Vagina (tissue), 2 donors: ENCODE measurements around the gene PHF23. TPM values are rescaled to one million over a fixed set of nuclear protein-coding genes. Genes with fewer than 3 reads are reported as not detected.
A peak's percentile ranks its signal among the peaks of the same experiment; 100 is the strongest.

Experiments used
- DNase-seq, 2 donors: peaks; one replicate each; pipeline ENCODE4 v3.0.0-alpha.2; 2017; ENCODE audit errors: extremely low spot score in 2 of 2
- H3K27ac ChIP-seq: fragments of 200-600 bp; sonication (generic); one replicate; pipeline ENCODE4 v1.5.1; 2019
- H3K27me3 ChIP-seq: fragments of 200-600 bp; sonication (generic); one replicate; pipeline ENCODE4 v1.5.1; 2019
- H3K36me3 ChIP-seq, 2 donors: fragments of 200-600 bp; sonication (generic); one replicate each; pipeline ENCODE4 v1.5.1; 2017 to 2019
- H3K4me1 ChIP-seq: fragments of 200-600 bp; sonication (generic); one replicate; pipeline ENCODE4 v1.5.1; 2019
- H3K4me3 ChIP-seq, 2 donors: fragments of 200-600 bp; sonication (generic); 1 replicate in 1 of 2; 2 replicates in 1 of 2; pipeline ENCODE4 v1.5.1; 2016 to 2019
- H3K9me3 ChIP-seq: fragments of 200-600 bp; sonication (generic); one replicate; pipeline ENCODE4 v1.5.1; 2019
- POLR2A ChIP-seq, 2 donors: fragments of 450-650 bp; IDR thresholded peaks; one replicate each; pipeline ENCODE4 v1.6.1; 2017; ENCODE audit warnings: antibody characterized with exemption in 2 of 2, mild to moderate bottlenecking in 2 of 2, moderate library complexity in 2 of 2
- POLR2AphosphoS5 ChIP-seq, 2 donors: sonication (generic); formaldehyde crosslinking; IDR thresholded peaks; one replicate each; pipeline ENCODE4 v1.9.0; 2017; ENCODE audit warnings: antibody characterized with exemption in 2 of 2, mild to moderate bottlenecking in 2 of 2, low read depth in 1 of 2; ENCODE audit not compliant: insufficient read depth in 1 of 2
- intact Hi-C: fragments of 100-400 bp; cut with DNase I; formaldehyde crosslinking; loops from one replicate; pipeline ENCODE4 v1.15.1; 2023
- total RNA-seq: library from RNA; depleted of rRNA; stranded (reverse); fragments of >200 nt; gene quantifications from one replicate; pipeline ENCODE4 v1.2.3, GENCODE V29; 2016
- TF ChIP-seq, protein P1 (sequence below), 3 experiments: fragments of 450-650 bp in 2 of 3; fragments of 200-600 bp in 1 of 3; sonication (generic) in 1 of 3; IDR thresholded peaks; one replicate each; pipeline ENCODE4 v1.5.1; 2017 to 2019; ENCODE audit warnings: antibody characterized with exemption in 3 of 3, mild to moderate bottlenecking in 2 of 3, moderate library complexity in 2 of 3

The PHF23 gene
- total RNA-seq, 1 donor from 2014 or later = 24.8 TPM

DNA sequence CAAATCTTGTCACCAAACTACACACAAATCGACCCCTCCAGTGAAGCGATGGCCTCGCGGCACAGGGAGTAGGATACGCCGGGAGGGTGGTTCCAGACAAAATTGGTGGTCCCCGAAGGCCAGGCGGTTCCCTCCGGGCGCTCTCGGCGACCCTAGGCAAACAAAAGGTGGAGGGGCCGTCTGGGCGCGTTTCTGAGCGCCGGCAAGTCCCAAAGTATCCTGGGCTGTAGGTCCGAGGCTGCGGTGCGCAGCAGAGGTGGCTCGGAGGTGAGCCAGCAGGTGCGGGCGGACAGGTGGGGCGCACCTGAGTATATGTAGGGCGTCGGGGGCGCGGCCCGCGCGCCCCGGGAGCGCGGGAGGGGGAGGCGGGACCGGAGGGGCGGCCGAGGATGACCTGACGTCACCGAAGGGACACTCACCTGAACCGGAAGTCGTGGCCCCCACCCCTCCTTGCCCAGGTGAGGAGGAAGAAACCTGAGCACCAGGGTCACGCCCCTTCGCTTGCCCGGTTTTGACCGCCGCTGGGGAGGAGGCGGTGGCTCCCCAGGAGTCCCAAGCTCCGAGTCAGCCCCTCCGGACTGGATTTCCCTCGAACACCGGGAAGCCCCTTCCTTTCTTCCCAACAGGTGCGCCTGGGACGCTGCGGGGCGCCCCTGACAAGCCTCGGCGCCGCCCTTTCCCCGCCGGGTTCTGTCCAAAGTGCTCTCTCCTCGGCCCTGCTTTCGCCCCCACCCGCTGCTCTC is 23.1 kb upstream of the PHF23 start, which contains the start of gene CLDN7:
CLDN7 (minus strand) TSS at position 287 of the 743 bp plus-strand sequence. CDS start 435 bp downstream, outside the sequence.
- Histone ChIP-seq H3K27me3 (peaks cover 11% of the 10 kb centered on the region), H3K27ac (peak within 1 kb of the TSS; percentile 60), H3K36me3 (no peaks in the 10 kb centered on the region), H3K9me3 (no peaks in the 10 kb centered on the region), H3K4me1 (peaks cover 36% of the 10 kb centered on the region), H3K4me3 (peak within 1 kb of the TSS; percentile 44 to 58)
- intact Hi-C loops = loop anchor here (5.0 kb wide), 1 partner anchor 525 kb away; no protein-coding TSS in a partner anchor
- no peak for TF ChIP-seq POLR2A (IDR thresholded peaks at IDR 0.05)
- no peak for TF ChIP-seq POLR2AphosphoS5 (IDR thresholded peaks at IDR 0.05; ENCODE audit: insufficient read depth in 1 of 2, low read depth in 1 of 2)
- TF ChIP-seq, protein P1, sequence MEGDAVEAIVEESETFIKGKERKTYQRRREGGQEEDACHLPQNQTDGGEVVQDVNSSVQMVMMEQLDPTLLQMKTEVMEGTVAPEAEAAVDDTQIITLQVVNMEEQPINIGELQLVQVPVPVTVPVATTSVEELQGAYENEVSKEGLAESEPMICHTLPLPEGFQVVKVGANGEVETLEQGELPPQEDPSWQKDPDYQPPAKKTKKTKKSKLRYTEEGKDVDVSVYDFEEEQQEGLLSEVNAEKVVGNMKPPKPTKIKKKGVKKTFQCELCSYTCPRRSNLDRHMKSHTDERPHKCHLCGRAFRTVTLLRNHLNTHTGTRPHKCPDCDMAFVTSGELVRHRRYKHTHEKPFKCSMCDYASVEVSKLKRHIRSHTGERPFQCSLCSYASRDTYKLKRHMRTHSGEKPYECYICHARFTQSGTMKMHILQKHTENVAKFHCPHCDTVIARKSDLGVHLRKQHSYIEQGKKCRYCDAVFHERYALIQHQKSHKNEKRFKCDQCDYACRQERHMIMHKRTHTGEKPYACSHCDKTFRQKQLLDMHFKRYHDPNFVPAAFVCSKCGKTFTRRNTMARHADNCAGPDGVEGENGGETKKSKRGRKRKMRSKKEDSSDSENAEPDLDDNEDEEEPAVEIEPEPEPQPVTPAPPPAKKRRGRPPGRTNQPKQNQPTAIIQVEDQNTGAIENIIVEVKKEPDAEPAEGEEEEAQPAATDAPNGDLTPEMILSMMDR (IDR thresholded peaks at IDR 0.05) = no peak
- DNase-seq = no peak

DNA sequence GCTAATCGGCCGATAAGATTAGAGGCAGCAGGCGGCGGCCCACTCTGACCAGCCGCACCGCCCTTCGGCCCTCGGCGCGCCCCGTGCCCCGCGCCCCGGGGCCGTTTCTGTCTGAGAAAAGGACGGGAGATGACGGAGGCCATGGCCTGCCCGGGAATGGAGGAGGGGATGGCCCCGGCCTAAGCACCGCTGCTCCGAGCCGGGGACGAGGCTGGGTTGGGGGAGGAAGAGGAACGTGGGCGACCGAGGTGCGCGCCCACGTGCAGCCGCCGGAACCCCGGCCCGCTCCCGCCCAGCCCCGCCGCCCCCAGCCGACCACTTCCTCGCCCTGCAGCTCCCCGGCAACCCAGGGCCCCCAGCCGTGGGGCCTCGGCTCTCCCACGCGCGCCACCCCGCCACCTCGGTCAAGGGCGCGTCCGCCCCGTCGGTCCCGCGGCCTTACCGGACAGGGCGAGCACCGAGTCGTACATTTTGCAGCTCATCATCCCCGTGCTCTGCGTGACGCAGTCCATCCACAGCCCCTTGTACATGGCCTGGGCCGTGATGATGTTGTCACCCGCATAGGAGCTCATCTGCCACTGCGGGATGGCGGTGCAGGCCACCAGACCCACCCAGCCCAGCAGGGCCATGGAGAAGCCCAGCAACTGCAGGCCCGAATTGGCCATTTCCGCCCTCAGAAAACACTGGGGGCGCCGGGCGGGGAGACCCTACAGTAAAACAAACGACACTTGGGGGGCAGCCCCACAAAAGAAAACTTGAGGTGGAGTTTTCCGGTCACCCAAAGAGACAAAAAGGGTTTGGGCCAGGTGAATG is 22.3 kb upstream of the PHF23 start:
- H3K9me3 ChIP-seq = no peaks in the 10 kb centered on the region
- DNase-seq = no peak
- peak overlapping the region; percentile 44 to 58 for H3K4me3 ChIP-seq
- H3K36me3 ChIP-seq = no peaks in the 10 kb centered on the region
- H3K27ac ChIP-seq = peak overlapping the region; percentile 47
- TF ChIP-seq POLR2A (IDR thresholded peaks at IDR 0.05) (no peak), POLR2AphosphoS5 (IDR thresholded peaks at IDR 0.05; ENCODE audit: insufficient read depth in 1 of 2, low read depth in 1 of 2) (no peak)
- TF ChIP-seq, protein P1 (IDR thresholded peaks at IDR 0.05) = no peak
- peaks cover 36% of the 10 kb centered on the region for H3K4me1 ChIP-seq
- intact Hi-C loops = loop anchor here (5.0 kb wide), 1 partner anchor 526 kb away; no protein-coding TSS in a partner anchor
- H3K27me3 ChIP-seq = peaks cover 11% of the 10 kb centered on the region

DNA sequence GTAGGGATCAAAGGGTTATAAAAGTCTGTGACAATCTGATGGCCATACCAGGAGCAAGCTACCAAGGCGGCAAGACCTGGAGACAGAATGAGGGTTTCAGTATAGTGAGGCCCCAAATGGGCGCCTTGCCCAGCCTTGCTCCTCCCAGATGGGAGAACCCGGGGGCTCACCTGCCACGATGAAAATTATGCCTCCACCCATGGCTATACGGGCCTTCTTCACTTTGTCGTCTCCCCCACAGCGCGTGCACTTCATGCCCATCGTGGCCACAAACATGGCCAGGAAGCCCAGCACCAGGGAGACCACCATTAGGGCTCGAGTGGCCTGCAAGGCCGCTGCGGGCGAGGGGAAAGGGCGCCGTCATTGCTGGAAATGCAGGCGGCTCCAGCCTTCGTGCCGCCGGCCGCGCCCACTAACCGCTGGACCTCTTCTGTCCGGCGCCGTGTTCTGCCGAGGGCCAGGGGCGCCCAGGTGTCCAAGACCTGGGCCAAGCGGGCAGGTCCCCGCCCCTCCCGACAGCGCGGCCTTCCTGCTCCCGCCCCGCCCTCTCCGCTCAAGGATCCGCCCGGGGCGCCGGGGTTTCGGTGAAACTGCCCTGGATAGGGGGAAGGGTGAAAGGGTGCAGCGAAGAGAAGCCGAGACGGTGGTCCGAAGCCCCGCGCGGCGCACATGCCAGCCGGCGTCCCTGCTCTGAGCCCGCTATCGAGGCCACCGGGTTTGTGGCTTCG is 21.6 kb upstream of the PHF23 start:
- Histone ChIP-seq H3K4me3 (peak overlapping the region; percentile 44 to 58), H3K4me1 (peaks cover 36% of the 10 kb centered on the region), H3K27ac (peak overlapping the region; percentile 47), H3K36me3 (peaks cover 0 to 6% of the 10 kb centered on the region in 2 donors), H3K9me3 (no peaks in the 10 kb centered on the region), H3K27me3 (peaks cover 11% of the 10 kb centered on the region)
- intact Hi-C loops = loop anchor here (5.0 kb wide), 1 partner anchor 526 kb away; no protein-coding TSS in a partner anchor
- TF ChIP-seq, protein P1 (IDR thresholded peaks at IDR 0.05) = no peak
- TF ChIP-seq POLR2AphosphoS5 (IDR thresholded peaks at IDR 0.05; ENCODE audit: insufficient read depth in 1 of 2, low read depth in 1 of 2) = peak in 1 of 2 donors; percentile 35
- DNase-seq = no peak

DNA sequence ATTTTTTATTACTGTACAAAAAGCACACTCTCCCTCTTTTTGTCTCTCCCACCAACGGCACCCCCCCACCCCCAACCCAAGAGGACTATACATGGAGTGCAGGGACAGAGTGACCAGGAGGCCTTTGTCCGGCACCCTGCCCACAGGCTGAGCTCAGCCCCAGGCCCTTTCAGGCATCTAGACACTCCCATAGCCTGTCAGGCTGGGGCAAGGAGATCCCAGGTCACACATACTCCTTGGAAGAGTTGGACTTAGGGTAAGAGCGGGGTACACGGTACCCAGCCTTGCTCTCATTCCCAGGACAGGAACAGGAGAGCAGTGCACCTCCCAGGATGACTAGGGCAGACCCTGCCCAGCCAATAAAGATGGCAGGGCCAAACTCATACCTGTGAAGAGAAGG is 20.9 kb upstream of the PHF23 start:
- Histone ChIP-seq H3K4me1 (peaks cover 36% of the 10 kb centered on the region), H3K27me3 (peaks cover 11% of the 10 kb centered on the region), H3K36me3 (peaks cover 0 to 12% of the 10 kb centered on the region in 2 donors), H3K27ac (no peak overlapping the region), H3K4me3 (peak overlapping the region in 1 of 2 donors; percentile 44), H3K9me3 (no peaks in the 10 kb centered on the region)
- DNase-seq = no peak
- TF ChIP-seq POLR2AphosphoS5 (IDR thresholded peaks at IDR 0.05; ENCODE audit: insufficient read depth in 1 of 2, low read depth in 1 of 2) (no peak), POLR2A (IDR thresholded peaks at IDR 0.05) (no peak)
- TF ChIP-seq, protein P1 (IDR thresholded peaks at IDR 0.05) = no peak
- intact Hi-C loops = loop anchor here (5.0 kb wide), 1 partner anchor 527 kb away; no protein-coding TSS in a partner anchor
